GM18867 (cell line): ENCODE results near the gene FGD6.
"Not testable (repeated sequence)": the region's sequence is repeated elsewhere in the genome, so short reads cannot be mapped to it uniquely, and the experiment has no call there.

Experiments used
- ATAC-seq: cut with Tn5 transposase; IDR thresholded peaks from one replicate; pipeline ENCODE4 v1.9.1; 2021; ENCODE audit warnings: mild to moderate bottlenecking, moderate library complexity; ENCODE audit not compliant: unreplicated experiment

The FGD6 gene

GRCh38 chr12:95182868-95183415 is 34.3 kb downstream of the FGD6 start:
- no peak for ATAC-seq

GRCh38 chr12:95181103-95181502 is 36.2 kb downstream of the FGD6 start:
- ATAC-seq = no peak

GRCh38 chr12:95179011-95179410 is 38.3 kb downstream of the FGD6 start:
- ATAC-seq = no peak

DNA sequence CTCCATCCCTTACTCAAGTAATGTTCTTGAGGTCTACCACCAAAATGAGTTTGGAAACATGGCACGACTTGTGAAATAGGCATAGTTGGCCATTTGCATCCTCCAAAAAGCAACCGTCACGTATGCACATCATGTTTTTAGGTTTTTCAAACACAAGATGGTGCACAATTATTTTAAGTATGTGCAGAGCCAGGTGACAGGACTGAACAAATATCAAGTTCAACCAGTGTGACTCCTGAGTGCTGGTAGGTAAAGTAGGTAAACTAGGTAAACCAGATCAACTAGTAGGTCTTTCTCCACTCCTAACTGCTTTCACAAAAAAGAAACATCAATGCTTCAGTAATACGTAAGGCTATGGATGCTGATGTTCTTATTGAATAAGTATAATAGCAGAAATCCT is 39.1 kb downstream of the FGD6 start:
- ATAC-seq = no peak

- no peak for ATAC-seq
Measured at GRCh38 chr12:95177201-95177768, 40.0 kb downstream of the FGD6 start.

GRCh38 chr12:95173392-95174251 is 43.6 kb downstream of the FGD6 start:
- no peak for ATAC-seq

DNA sequence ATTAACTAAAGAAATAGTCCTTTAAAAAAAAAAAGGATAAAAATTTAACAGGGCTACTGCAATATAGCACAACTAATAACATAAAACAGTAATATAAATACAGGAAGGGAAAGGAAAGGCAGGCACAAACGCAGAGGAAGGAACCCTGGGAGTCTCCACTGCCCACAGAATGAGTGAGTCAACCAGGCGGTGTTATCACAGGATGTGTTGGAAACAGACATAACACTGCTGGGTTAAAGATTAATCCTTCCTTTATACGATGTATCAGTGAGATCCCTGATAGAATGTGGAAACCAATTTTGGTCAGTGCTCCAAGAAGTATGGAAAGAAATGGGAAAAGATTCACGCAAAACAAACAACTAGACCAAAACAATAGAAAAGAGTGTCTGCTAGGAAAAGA is 47.9 kb downstream of the FGD6 start:
- ATAC-seq = no peak

GRCh38 chr12:95168746-95169145 is 48.5 kb downstream of the FGD6 start:
- ATAC-seq = no peak

- no peak for ATAC-seq
Measured at GRCh38 chr12:95164656-95165055, 52.6 kb downstream of the FGD6 start.

- no peak for ATAC-seq
Measured at GRCh38 chr12:95158919-95159318, 58.3 kb downstream of the FGD6 start.

GRCh38 chr12:95151821-95152220 is 65.4 kb downstream of the FGD6 start:
- no peak for ATAC-seq

DNA sequence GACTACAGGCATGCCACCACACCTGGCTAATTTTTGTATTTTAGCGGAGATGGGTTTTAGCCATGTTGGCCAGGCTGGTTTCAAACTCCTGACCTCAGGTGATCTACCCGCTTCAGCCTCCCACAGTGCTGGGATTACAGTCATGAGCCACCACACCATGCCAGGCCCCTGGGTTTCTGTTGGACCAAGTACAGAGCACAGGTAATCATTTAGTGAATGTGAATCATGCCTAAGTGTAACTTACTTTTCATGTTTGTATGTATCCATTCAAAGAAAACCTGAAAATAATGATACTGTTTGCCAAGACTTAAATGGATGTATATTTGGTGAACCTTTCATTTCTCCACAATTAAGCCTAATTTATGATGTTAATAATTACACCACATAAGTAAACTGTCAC is 65.9 kb downstream of the FGD6 start:
- ATAC-seq = no peak

DNA sequence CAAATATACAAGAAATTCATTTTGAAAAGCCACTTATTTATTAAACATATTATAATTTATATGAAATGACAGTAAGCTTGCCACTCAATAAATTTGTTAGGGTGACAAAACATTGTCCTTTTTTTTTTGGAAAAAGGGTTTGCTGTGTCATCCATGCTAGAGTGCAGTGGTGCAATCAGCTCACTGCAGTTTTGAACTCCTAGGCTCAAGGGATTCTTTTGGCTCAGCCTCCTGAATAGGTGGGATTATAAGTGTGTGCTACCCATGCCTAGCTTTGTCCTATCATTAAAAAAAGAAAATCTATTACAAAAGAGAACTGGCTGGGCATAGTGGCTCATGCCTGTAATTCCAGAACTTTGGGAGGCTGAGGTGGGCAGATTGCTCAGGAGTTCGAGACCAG is 66.8 kb downstream of the FGD6 start:
- no peak for ATAC-seq

- ATAC-seq = no peak
Measured at GRCh38 chr12:95147866-95148265, 69.4 kb downstream of the FGD6 start.

GRCh38 chr12:95146769-95147168 is 70.5 kb downstream of the FGD6 start:
- no peak for ATAC-seq

DNA sequence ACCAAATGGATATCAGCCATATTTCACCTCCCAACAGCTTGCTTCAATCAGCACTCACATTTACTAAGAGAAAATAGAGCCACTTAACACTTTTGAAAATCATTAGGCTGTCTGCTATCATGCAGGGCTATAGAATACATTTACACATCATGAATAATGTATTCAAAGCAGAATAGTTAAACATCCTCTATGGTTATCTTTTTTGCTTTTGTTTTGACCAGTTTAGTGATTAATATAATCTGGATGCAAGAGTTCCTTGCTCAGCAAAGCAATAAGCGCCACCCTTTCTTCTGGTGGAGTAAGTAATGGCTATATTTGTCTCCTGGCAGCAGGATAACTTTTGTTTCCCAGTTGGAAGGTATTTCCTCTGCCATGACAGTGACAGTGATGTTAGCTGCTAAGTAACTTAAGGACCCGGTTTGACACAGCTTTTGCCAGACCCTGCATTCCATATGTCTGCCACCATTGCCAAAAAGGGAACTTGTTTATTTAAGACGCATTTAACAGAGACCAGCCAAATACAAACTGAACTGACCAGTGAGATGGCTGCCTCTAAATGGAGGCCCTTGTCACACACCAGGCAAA is 73.6 kb downstream of the FGD6 start:
- ATAC-seq = no peak

- no peak for ATAC-seq
Measured at GRCh38 chr12:95142431-95143151, 74.7 kb downstream of the FGD6 start.

DNA sequence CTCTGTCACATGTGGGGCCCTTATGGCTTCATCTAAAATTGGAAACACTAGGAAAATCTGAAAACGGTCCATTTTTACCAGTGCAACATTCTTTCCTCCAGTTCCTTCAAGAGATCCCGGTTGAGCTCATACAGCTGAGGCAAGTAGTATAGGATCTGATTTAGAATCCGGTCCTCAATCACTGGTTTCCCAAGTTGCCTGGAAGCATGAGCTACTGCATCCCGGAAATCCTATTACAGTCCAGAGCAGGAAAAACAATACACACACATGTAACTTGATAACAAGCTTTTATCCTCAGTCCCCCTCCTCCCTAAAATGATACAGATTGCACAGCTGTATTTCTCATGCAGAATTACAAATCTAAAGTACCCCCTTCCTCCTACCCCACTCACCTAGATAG is 76.0 kb downstream of the FGD6 start:
- no peak for ATAC-seq

DNA sequence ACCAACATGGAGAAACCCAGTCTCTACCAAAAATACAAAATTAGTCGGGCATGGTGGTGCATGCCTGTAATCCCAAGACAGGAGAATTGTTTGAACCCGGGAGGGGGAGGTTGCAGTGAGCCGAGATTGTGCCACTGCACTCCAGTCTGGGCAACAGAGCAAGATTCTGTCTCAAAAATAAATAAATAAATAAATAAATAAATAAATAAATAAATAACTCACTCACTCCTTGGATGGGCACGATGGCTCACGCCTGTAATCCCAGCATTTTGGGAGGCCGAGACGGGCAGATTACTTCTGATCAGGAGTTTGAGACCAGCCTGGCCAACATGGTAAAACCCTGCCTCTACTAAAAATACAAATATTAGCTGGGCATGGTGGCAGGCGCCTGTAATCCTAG is 79.2 kb downstream of the FGD6 start:
- not testable (repeated sequence) for ATAC-seq

DNA sequence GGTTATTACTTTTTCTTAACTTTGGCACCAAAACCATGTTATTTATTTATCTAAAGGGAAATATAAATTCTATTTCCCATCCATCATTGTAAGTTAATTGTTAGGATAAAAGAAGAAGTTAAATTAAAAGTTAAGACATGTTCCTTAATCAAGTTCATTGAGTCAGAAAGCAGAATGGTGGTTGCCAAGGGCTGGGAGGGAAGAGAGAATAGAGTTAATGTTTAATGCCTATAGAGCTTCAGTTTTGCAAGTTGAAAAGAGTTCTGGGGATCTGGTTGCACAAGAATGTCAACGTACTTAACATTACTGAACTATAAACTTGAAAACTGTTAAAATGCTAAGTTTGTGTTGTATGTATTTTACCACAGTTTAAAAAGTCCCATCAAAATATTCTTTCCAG is 80.7 kb downstream of the FGD6 start:
- ATAC-seq = no peak

GRCh38 chr12:95134085-95134484 is 83.2 kb downstream of the FGD6 start:
- no peak for ATAC-seq
